OCI-LY3 (cell line): ENCODE data around the gene PCBP3.

Source experiments
- EZH2phosphoT487 ChIP-seq: fragments of 200-600 bp; shearing (Covaris generic); IDR thresholded peaks from 2 replicates; pipeline ENCODE4 v1.6.1; 2018; ENCODE audit warnings: antibody characterized with exemption, mixed run types, low read depth
- TF ChIP-seq, protein P1 (sequence below): fragments of 200-600, 300-600 bp; sonication (generic); IDR thresholded peaks from 2 replicates; pipeline ENCODE4 v1.5.1; 2014; ENCODE audit warnings: antibody characterized with exemption, low read length, low read depth

DNA sequence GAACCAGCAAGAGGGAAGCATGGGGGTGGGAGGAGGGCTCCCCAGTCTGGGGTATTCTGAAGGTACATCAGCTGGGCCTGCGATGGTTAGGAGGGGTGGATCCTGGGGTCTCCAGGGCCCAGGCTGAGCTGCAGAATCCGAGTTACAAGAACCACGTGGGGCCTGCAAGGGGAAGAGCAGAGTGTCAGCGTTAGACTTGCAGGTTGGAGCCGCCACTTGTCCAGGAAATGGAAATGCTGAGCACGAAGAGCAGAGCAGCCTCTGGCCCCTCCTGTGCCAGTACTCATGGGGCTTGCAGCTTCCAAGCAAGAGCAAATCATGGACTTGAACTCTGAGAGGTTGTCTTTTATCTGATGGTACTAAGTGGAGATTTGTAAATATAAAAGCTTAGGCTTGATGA is 290.6 kb downstream of the PCBP3 start:
- TF ChIP-seq, protein P1, sequence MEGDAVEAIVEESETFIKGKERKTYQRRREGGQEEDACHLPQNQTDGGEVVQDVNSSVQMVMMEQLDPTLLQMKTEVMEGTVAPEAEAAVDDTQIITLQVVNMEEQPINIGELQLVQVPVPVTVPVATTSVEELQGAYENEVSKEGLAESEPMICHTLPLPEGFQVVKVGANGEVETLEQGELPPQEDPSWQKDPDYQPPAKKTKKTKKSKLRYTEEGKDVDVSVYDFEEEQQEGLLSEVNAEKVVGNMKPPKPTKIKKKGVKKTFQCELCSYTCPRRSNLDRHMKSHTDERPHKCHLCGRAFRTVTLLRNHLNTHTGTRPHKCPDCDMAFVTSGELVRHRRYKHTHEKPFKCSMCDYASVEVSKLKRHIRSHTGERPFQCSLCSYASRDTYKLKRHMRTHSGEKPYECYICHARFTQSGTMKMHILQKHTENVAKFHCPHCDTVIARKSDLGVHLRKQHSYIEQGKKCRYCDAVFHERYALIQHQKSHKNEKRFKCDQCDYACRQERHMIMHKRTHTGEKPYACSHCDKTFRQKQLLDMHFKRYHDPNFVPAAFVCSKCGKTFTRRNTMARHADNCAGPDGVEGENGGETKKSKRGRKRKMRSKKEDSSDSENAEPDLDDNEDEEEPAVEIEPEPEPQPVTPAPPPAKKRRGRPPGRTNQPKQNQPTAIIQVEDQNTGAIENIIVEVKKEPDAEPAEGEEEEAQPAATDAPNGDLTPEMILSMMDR = no peak
- TF ChIP-seq EZH2phosphoT487 = no peak
